Uterus (tissue), 4 donors: ENCODE measurements around the gene C19orf38. TPM values are rescaled to one million over a fixed set of nuclear protein-coding genes. Genes with fewer than 3 reads are reported as not detected.

ENCODE experiments used
- DNase-seq, 2 donors: peaks; one replicate each; pipeline ENCODE4 v3.0.0-alpha.2; 2019 to 2020
- H3K27ac ChIP-seq, 2 donors: fragments of 200-600 bp; sonication (generic); 1 replicate in 1 of 2; 2 replicates in 1 of 2; pipeline ENCODE4 v1.5.1; 2016 to 2018
- H3K27me3 ChIP-seq, 2 donors: fragments of 200-600 bp; sonication (generic); one replicate each; pipeline ENCODE4 v1.5.1; 2018 to 2019; ENCODE audit warnings: control low read depth in 1 of 2
- H3K36me3 ChIP-seq, 2 donors: fragments of 200-600 bp; sonication (generic); one replicate each; pipeline ENCODE4 v1.5.1; 2019; ENCODE audit warnings: control low read depth in 1 of 2
- H3K4me1 ChIP-seq, 2 donors: fragments of 200-600 bp; sonication (generic); one replicate each; pipeline ENCODE4 v1.5.1; 2018 to 2019; ENCODE audit warnings: control low read depth in 1 of 2
- H3K4me3 ChIP-seq, 2 donors: fragments of 200-600 bp; sonication (generic); 1 replicate in 1 of 2; 2 replicates in 1 of 2; pipeline ENCODE4 v1.5.1; 2018 to 2019; ENCODE audit warnings: mild to moderate bottlenecking in 1 of 2
- H3K9me3 ChIP-seq, 2 donors: fragments of 200-600 bp; sonication (generic); one replicate each; pipeline ENCODE4 v1.5.1; 2019; ENCODE audit warnings: control low read depth in 1 of 2
- POLR2A ChIP-seq, 2 donors: fragments of 450-650 bp; IDR thresholded peaks; one replicate each; pipeline ENCODE4 v1.6.1; 2016; ENCODE audit warnings: antibody characterized with exemption in 2 of 2, mild to moderate bottlenecking in 1 of 2, moderate library complexity in 1 of 2
- intact Hi-C: fragments of 100-400 bp; cut with DNase I; formaldehyde crosslinking; loops from one replicate; pipeline ENCODE4 v1.15.1; 2023; ENCODE audit warnings: low total_unique reads
- total RNA-seq, 4 donors: library from RNA; depleted of rRNA in 3 of 4; stranded (reverse); fragments of >200 nt in 3 of 4; gene quantifications; one replicate each; pipeline versions ENCODE4 v1.1.0 to v1.2.4, GENCODE V29; 2014 to 2023
- TF ChIP-seq, protein P1 (sequence below), 4 experiments: fragments of 200-600 bp in 2 of 4; fragments of 450-650 bp in 2 of 4; sonication (generic) in 2 of 4; IDR thresholded peaks; one replicate each; pipeline ENCODE4 v1.5.1; 2016 to 2019; ENCODE audit warnings: antibody characterized with exemption in 4 of 4, mild to moderate bottlenecking in 2 of 4, moderate library complexity in 1 of 4
- donor health status: DM: yes; HTN: yes; CAD: no.

C19orf38 gene
- total RNA-seq, 4 donors from 2014 or later, result 2.7 to 25.9 TPM; not detected in 2

DNA sequence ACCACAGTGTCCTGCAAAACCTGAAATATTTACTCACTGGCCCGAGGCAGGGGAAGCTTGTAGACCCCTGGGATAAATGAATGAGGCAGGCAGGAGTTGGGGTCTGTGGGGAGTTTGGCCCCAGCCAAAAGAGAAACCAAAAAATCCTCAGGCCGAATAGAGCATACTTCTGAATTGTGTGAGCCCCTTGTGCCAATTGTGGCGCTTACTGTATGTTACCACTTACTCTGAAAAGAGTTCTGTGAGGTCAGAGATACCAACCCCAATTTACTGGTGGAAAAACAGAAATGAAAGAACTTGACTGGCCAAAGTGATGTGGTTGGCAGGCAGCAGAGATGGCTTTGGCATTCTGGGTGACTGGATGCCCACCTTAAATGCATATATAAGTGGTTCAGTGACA lies 30.0 kb downstream of the C19orf38 start:
- Histone ChIP-seq H3K27me3 (no peaks in the 10 kb centered on the region), H3K36me3 (no peaks in the 10 kb centered on the region), H3K9me3 (no peaks in the 10 kb centered on the region), H3K4me3 (no peak overlapping the region), H3K4me1 (peaks cover 0 to 7% of the 10 kb centered on the region in 2 donors), H3K27ac (no peak overlapping the region)
- no peak for TF ChIP-seq POLR2A (IDR thresholded peaks at IDR 0.05)
- TF ChIP-seq, protein P1, sequence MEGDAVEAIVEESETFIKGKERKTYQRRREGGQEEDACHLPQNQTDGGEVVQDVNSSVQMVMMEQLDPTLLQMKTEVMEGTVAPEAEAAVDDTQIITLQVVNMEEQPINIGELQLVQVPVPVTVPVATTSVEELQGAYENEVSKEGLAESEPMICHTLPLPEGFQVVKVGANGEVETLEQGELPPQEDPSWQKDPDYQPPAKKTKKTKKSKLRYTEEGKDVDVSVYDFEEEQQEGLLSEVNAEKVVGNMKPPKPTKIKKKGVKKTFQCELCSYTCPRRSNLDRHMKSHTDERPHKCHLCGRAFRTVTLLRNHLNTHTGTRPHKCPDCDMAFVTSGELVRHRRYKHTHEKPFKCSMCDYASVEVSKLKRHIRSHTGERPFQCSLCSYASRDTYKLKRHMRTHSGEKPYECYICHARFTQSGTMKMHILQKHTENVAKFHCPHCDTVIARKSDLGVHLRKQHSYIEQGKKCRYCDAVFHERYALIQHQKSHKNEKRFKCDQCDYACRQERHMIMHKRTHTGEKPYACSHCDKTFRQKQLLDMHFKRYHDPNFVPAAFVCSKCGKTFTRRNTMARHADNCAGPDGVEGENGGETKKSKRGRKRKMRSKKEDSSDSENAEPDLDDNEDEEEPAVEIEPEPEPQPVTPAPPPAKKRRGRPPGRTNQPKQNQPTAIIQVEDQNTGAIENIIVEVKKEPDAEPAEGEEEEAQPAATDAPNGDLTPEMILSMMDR (IDR thresholded peaks at IDR 0.05), result no peak
- DNase-seq, result no peak
- intact Hi-C loops, result no loop called here

DNA sequence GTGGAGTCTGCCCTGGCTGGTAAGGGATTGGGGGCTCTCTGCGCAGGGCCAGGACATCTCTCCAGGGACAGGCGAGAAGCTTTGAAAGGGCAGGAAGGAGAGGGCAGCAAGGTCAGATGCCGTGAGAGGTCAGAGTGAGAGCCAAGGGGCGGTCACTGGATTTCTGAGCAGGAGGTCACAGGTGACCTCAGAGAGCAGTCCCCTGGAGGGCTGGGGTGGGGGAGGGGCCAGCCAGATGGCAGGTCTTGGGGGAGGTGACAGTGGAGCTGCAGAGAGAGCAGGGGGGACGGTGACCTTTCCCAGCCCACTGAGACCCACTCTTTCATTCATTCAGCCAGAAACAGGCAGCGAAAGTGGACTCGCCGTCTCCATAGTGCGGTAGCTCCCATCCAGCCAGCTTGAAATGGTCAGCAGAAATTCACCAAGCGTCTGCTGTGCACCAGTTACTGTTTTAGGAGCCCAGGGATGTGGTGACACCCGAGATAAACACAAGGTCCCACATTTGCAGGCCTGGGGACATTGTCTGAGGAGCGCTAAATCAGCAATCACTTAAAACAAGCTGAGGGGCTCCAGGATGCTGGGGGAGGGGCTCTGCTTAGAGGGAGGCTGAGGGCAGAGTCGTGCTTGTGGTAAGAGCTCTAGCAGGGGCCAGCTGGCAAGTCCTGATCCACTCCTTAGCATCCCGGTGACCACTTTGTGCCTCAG lies 33.3 kb downstream of the C19orf38 start:
- Histone ChIP-seq H3K27ac (no peak overlapping the region), H3K36me3 (no peaks in the 10 kb centered on the region), H3K4me1 (peaks cover 0 to 11% of the 10 kb centered on the region in 2 donors), H3K9me3 (no peaks in the 10 kb centered on the region), H3K4me3 (no peak overlapping the region), H3K27me3 (no peaks in the 10 kb centered on the region)
- DNase-seq, result no peak
- no peak for TF ChIP-seq POLR2A (IDR thresholded peaks at IDR 0.05)
- TF ChIP-seq, protein P1 (IDR thresholded peaks at IDR 0.05), result no peak
- intact Hi-C loops, result no loop called here

DNA sequence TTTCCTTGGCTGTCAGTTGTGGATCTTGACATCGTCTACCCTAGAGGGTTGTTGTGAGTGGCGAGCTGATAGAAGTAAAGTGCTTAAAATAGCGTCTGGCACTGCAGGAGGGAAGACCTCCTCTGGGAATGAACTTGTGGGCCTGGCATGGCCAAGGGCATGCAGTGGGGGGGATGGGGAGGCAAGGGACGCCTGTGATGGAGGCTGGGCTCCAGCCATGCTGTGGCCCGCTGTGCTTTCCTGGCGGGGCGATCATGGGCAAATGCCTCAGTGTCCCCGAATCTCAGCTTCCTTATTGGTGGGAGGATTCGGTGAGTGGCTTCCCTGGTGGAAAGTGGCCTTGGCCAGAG lies 33.9 kb downstream of the C19orf38 start:
- intact Hi-C loops, result no loop called here
- H3K9me3 ChIP-seq, result no peaks in the 10 kb centered on the region
- H3K27ac ChIP-seq, result no peak overlapping the region
- no peak overlapping the region for H3K4me3 ChIP-seq
- no peaks in the 10 kb centered on the region for H3K36me3 ChIP-seq
- no peak for DNase-seq
- peaks cover 0 to 7% of the 10 kb centered on the region in 2 donors for H3K4me1 ChIP-seq
- TF ChIP-seq, protein P1 (IDR thresholded peaks at IDR 0.05), result no peak
- no peak for TF ChIP-seq POLR2A (IDR thresholded peaks at IDR 0.05)
- H3K27me3 ChIP-seq, result no peaks in the 10 kb centered on the region

DNA sequence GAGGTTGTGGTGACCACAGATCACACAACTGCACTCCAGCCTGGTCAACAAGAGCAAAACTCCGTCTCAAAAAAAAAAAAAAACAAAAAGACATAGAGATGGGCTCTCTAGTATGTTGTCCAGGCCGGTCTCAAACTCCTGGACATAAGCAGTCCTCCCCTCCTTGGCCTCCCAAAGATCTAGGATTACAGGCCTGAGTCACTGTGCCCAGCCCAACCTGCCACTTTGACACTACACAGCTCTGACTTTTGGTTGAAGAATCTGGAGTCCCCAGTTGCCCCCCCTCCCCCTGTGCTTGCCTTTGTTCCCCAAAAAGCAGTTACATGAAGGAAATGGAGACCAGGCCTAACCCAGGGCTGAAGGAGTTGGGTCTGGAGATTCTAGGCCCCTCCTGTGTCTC lies 36.1 kb downstream of the C19orf38 start:
- H3K27ac ChIP-seq, result peak overlapping the region; percentile 44 to 68
- TF ChIP-seq POLR2A (IDR thresholded peaks at IDR 0.05), result no peak
- TF ChIP-seq, protein P1 (IDR thresholded peaks at IDR 0.05), result no peak
- peak; percentile 45 to 80 for DNase-seq

DNA sequence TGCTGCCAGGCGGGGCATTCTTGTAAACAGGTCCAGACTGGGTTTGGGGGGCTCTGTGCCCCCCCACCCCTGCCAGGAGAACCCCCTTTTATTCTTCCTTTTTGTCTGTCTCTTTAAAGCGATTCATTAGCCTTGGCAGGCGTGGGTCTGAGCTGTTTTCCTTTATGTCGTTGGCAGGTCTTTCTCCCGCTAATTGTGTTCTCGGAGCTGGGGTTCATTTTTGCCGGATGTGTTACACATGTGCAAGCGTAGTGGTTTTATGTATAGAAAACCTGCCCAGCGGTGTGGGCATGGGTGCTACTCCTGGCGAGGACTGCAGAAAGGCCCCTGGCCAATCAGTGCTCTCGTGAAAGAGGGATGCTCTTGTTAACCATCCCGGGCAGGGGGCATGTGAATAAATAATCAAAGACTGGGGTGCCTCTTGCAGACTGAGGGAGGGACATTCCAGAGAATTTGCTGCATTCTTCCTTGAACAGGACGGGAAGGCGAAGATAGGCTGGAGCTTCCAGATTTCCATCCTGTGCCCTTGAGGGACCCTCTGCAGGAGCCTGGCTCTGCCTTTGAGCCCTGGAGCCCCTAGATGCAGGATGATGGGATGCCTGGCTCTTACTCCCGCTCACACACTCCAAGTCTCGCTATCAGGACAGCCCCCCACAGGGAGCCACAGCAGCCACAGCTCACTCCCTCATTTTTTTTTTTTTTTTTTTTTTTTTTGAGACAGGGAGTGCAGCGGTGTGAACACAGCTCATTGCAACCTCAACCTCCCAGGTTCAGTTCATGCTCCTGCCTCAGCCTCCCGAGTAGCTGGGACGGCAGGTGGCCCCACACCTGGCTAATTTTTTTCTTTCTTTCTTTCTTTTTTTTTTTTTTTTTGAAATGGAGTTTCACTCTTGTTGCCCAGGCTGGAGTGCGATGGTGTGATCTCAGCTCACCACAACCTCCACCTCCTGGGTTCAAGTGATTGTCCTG lies 37.3 kb downstream of the C19orf38 start:
- no peaks in the 10 kb centered on the region for H3K27me3 ChIP-seq
- DNase-seq, result no peak
- H3K4me1 ChIP-seq, result peaks cover 0 to 7% of the 10 kb centered on the region in 2 donors
- intact Hi-C loops, result no loop called here
- H3K27ac ChIP-seq, result peak overlapping the region; percentile 44 to 68
- H3K4me3 ChIP-seq, result no peak overlapping the region
- H3K9me3 ChIP-seq, result no peaks in the 10 kb centered on the region
- TF ChIP-seq, protein P1 (IDR thresholded peaks at IDR 0.05), result no peak
- no peak for TF ChIP-seq POLR2A (IDR thresholded peaks at IDR 0.05)
- H3K36me3 ChIP-seq, result no peaks in the 10 kb centered on the region

More for the DNA sequence above, 36.1 kb downstream of the C19orf38 start:
- H3K27me3 ChIP-seq, result no peaks in the 10 kb centered on the region
- no peaks in the 10 kb centered on the region for H3K9me3 ChIP-seq
- intact Hi-C loops, result no loop called here
- H3K36me3 ChIP-seq, result no peaks in the 10 kb centered on the region
- H3K4me1 ChIP-seq, result peaks cover 0 to 7% of the 10 kb centered on the region in 2 donors
- H3K4me3 ChIP-seq, result no peak overlapping the region
